ENCODE measurements around the gene IFIT2.
"Not testable (repeated sequence)": the region's sequence is repeated elsewhere in the genome, so short reads cannot be mapped to it uniquely, and the experiment has no call there.

DNA sequence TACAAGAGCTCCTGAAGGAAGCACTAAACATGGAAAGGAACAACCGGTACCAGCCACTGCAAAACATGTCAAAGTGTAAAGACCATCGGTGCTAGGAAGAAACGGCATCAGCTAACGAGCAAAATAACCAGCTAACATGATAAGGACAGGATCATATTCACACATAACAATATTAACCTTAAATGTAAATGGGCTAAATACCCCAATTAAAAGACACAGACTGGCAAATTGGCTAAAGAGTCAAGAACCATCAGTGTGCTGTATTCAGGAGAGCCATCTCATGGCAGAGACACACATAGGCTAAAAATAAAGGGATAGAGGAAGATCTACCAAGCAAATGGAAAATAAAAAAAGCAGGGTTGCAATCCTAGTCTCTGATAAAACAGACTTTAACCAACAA is 16.2 kb downstream of the IFIT2 start:
- TF ChIP-seq SP1 (IDR thresholded peaks at IDR 0.05); ELF4 (IDR thresholded peaks at IDR 0.05); BHLHE40 (IDR thresholded peaks at IDR 0.05; ENCODE audit: borderline replicate concordance): not testable (repeated sequence)
